GM12891 (cell line): ENCODE measurements around the gene SNRPA1.

ENCODE experiments used
- POLR2A ChIP-seq: IDR thresholded peaks from 2 replicates; pipeline ENCODE4 v1.6.1; 2011; ENCODE audit warnings: low read depth, low read length, control low read depth
- POLR2AphosphoS5 ChIP-seq: IDR thresholded peaks from 2 replicates; pipeline ENCODE4 v1.6.1; 2011; ENCODE audit warnings: low read depth, low read length, control low read depth
- TAF1 ChIP-seq: IDR thresholded peaks from 2 replicates; pipeline ENCODE4 v1.6.1; 2011; ENCODE audit warnings: low read depth, low read length, control low read depth

- TF ChIP-seq POLR2AphosphoS5, result no peak
- TF ChIP-seq TAF1, result no peak
- TF ChIP-seq POLR2A, result no peak
Measured at GRCh38 chr15:101295607-101296161, 636 bp upstream of the SNRPA1 start.
